Stimulated activated naive B cell treated with anti-CD40 and anti-IgM and Interleukin-4, amounts not matched to agents 10 μg/mL and 1 μg/mL and 100 μg/mL, for 72 hours (primary cell): ENCODE data around the gene TCF23.
A peak's percentile ranks its signal among the peaks of the same experiment; 100 is the strongest.
"Not testable (repeated sequence)": the region's sequence is repeated elsewhere in the genome, so short reads cannot be mapped to it uniquely, and the experiment has no call there.

ENCODE experiments used
- ATAC-seq, 2 donors: fragments of 150-1000 bp; cut with Tn5 transposase; replicated peaks; 2 replicates each; pipeline ENCODE4 v1.10.0; 2021; ENCODE audit warnings: moderate library complexity in 1 of 2
- DNase-seq: peaks from one replicate; pipeline ENCODE4 v3.0.0; 2021
- H3K27ac Mint-ChIP-seq: one replicate; pipeline ENCODE4 v1.8.0; 2022; ENCODE audit warnings: mild to moderate bottlenecking, mixed read lengths
- H3K27me3 Mint-ChIP-seq, 2 donors: one replicate each; pipeline ENCODE4 v1.8.0; 2022; ENCODE audit warnings: mixed read lengths in 2 of 2
- H3K36me3 Mint-ChIP-seq, 2 donors: one replicate each; pipeline ENCODE4 v1.8.0; 2022; ENCODE audit warnings: mixed read lengths in 2 of 2, mild to moderate bottlenecking in 1 of 2
- H3K4me1 Mint-ChIP-seq, 2 donors: one replicate each; pipeline ENCODE4 v1.8.0; 2022; ENCODE audit warnings: mixed read lengths in 2 of 2, mild to moderate bottlenecking in 1 of 2
- H3K4me3 Mint-ChIP-seq, 2 donors: one replicate each; pipeline ENCODE4 v1.8.0; 2022; ENCODE audit warnings: mild to moderate bottlenecking in 2 of 2, mixed read lengths in 2 of 2, moderate library complexity in 1 of 2
- H3K9me3 Mint-ChIP-seq, 2 donors: one replicate each; pipeline ENCODE4 v1.8.0; 2022; ENCODE audit warnings: mixed read lengths in 2 of 2, mild to moderate bottlenecking in 1 of 2

TCF23 gene

GRCh38 chr2:27179344-27180000, 30.7 kb downstream of the TCF23 start:
- H3K36me3 Mint-ChIP-seq: no peaks in the 10 kb centered on the region
- H3K9me3 Mint-ChIP-seq: no peaks in the 10 kb centered on the region
- H3K27me3 Mint-ChIP-seq: peaks cover 27 to 42% of the 10 kb centered on the region in 2 donors
- no peak for ATAC-seq
- H3K27ac Mint-ChIP-seq: no peak overlapping the region
- no peaks in the 10 kb centered on the region for H3K4me1 Mint-ChIP-seq
- H3K4me3 Mint-ChIP-seq: no peak overlapping the region
- DNase-seq: no peak

GRCh38 chr2:27182346-27182745, 33.5 kb downstream of the TCF23 start:
- no peak for DNase-seq
- Mint-ChIP-seq H3K4me3 (no peak overlapping the region), H3K36me3 (no peaks in the 10 kb centered on the region), H3K27ac (no peak overlapping the region), H3K4me1 (no peaks in the 10 kb centered on the region), H3K9me3 (no peaks in the 10 kb centered on the region), H3K27me3 (peaks cover 22 to 42% of the 10 kb centered on the region in 2 donors)
- no peak for ATAC-seq

- Mint-ChIP-seq H3K4me1 (no peaks in the 10 kb centered on the region), H3K27ac (no peak overlapping the region), H3K27me3 (peaks cover 22 to 48% of the 10 kb centered on the region in 2 donors), H3K9me3 (no peaks in the 10 kb centered on the region), H3K4me3 (no peak overlapping the region), H3K36me3 (no peaks in the 10 kb centered on the region)
- ATAC-seq: no peak
- no peak for DNase-seq
These were observed 35.3 kb downstream of the TCF23 start for GRCh38 chr2:27184115-27184514.

GRCh38 chr2:27185331-27186026, 36.7 kb downstream of the TCF23 start:
- Mint-ChIP-seq H3K4me1 (no peaks in the 10 kb centered on the region), H3K27me3 (peaks cover 17 to 37% of the 10 kb centered on the region in 2 donors), H3K9me3 (no peaks in the 10 kb centered on the region), H3K4me3 (no peak overlapping the region), H3K36me3 (no peaks in the 10 kb centered on the region), H3K27ac (no peak overlapping the region)
- no peak for ATAC-seq
- DNase-seq: no peak

GRCh38 chr2:27186613-27187345, 38.0 kb downstream of the TCF23 start:
- Mint-ChIP-seq H3K4me1 (no peaks in the 10 kb centered on the region), H3K9me3 (no peaks in the 10 kb centered on the region), H3K27ac (no peak overlapping the region), H3K36me3 (no peaks in the 10 kb centered on the region), H3K27me3 (peaks cover 5 to 25% of the 10 kb centered on the region in 2 donors), H3K4me3 (no peak overlapping the region)
- DNase-seq: no peak
- ATAC-seq: no peak

GRCh38 chr2:27189989-27190388, 41.2 kb downstream of the TCF23 start:
- no peak for ATAC-seq
- H3K36me3 Mint-ChIP-seq: no peaks in the 10 kb centered on the region
- DNase-seq: no peak
- peaks cover 0 to 10% of the 10 kb centered on the region in 2 donors for H3K27me3 Mint-ChIP-seq
- no peaks in the 10 kb centered on the region for H3K9me3 Mint-ChIP-seq
- no peak overlapping the region for H3K27ac Mint-ChIP-seq
- no peak overlapping the region for H3K4me3 Mint-ChIP-seq
- H3K4me1 Mint-ChIP-seq: no peaks in the 10 kb centered on the region

- Mint-ChIP-seq H3K4me3 (no peak overlapping the region), H3K27me3 (peaks cover 0 to 11% of the 10 kb centered on the region in 2 donors), H3K9me3 (no peaks in the 10 kb centered on the region), H3K4me1 (no peaks in the 10 kb centered on the region), H3K36me3 (no peaks in the 10 kb centered on the region), H3K27ac (no peak overlapping the region)
- DNase-seq (peak; percentile 31), ATAC-seq (peak; percentile 85 to 88)
These were observed 42.4 kb downstream of the TCF23 start for GRCh38 chr2:27191070-27191829.

- H3K4me3 Mint-ChIP-seq: no peak overlapping the region
- no peak overlapping the region for H3K27ac Mint-ChIP-seq
These were observed 45.9 kb downstream of the TCF23 start for GRCh38 chr2:27194538-27195354.

GRCh38 chr2:27195799-27196198, 47.0 kb downstream of the TCF23 start:
- not testable (repeated sequence) for H3K9me3 Mint-ChIP-seq, ATAC-seq, H3K4me1 Mint-ChIP-seq, DNase-seq, H3K27ac Mint-ChIP-seq, H3K4me3 Mint-ChIP-seq, H3K27me3 Mint-ChIP-seq
- H3K36me3 Mint-ChIP-seq: peaks cover 12 to 19% of the 10 kb centered on the region in 2 donors

More at GRCh38 chr2:27194538-27195354, 45.9 kb downstream of the TCF23 start:
- Mint-ChIP-seq H3K9me3 (no peaks in the 10 kb centered on the region), H3K27me3 (peaks cover 0 to 5% of the 10 kb centered on the region in 2 donors), H3K36me3 (peaks cover 8 to 14% of the 10 kb centered on the region in 2 donors), H3K4me1 (no peaks in the 10 kb centered on the region)
- DNase-seq (no peak), ATAC-seq (no peak)

GRCh38 chr2:27198068-27198467, 49.3 kb downstream of the TCF23 start:
- not testable (repeated sequence) for H3K4me1 Mint-ChIP-seq, H3K27me3 Mint-ChIP-seq, H3K27ac Mint-ChIP-seq, ATAC-seq, H3K9me3 Mint-ChIP-seq, DNase-seq, H3K4me3 Mint-ChIP-seq
- peaks cover 16 to 38% of the 10 kb centered on the region in 2 donors for H3K36me3 Mint-ChIP-seq

GRCh38 chr2:27198627-27199026, 49.8 kb downstream of the TCF23 start:
- H3K4me3 Mint-ChIP-seq: no peak overlapping the region
- no peak overlapping the region for H3K27ac Mint-ChIP-seq
- peaks cover 18 to 44% of the 10 kb centered on the region in 2 donors for H3K36me3 Mint-ChIP-seq
- peaks cover 0 to 1% of the 10 kb centered on the region in 2 donors for H3K4me1 Mint-ChIP-seq
- ATAC-seq (no peak), DNase-seq (no peak)
- peaks cover 0 to 5% of the 10 kb centered on the region in 2 donors for H3K27me3 Mint-ChIP-seq
- no peaks in the 10 kb centered on the region for H3K9me3 Mint-ChIP-seq

GRCh38 chr2:27199241-27199640, 50.4 kb downstream of the TCF23 start:
- no peak for DNase-seq
- H3K4me3 Mint-ChIP-seq: no peak overlapping the region
- H3K4me1 Mint-ChIP-seq: peaks cover 0 to 1% of the 10 kb centered on the region in 2 donors
- H3K27ac Mint-ChIP-seq: no peak overlapping the region
- peaks cover 0 to 5% of the 10 kb centered on the region in 2 donors for H3K27me3 Mint-ChIP-seq
- H3K9me3 Mint-ChIP-seq: no peaks in the 10 kb centered on the region
- no peak for ATAC-seq
- peaks cover 19 to 50% of the 10 kb centered on the region in 2 donors for H3K36me3 Mint-ChIP-seq

- Mint-ChIP-seq H3K9me3 (no peaks in the 10 kb centered on the region), H3K4me3 (no peak overlapping the region), H3K4me1 (peaks cover 1 to 2% of the 10 kb centered on the region in 2 donors), H3K27me3 (no peaks in the 10 kb centered on the region), H3K36me3 (peaks cover 39 to 73% of the 10 kb centered on the region in 2 donors), H3K27ac (no peak overlapping the region)
- DNase-seq: no peak
- no peak for ATAC-seq
These were observed 52.9 kb downstream of the TCF23 start for GRCh38 chr2:27201675-27202074.
